GM12875 (cell line): ENCODE measurements around the gene PIAS2.

Source experiments
- H3K4me3 ChIP-seq: one replicate; pipeline ENCODE4 v1.5.1; 2011; ENCODE audit warnings: low read depth, low read length, control low read depth
- TF ChIP-seq, protein P1 (sequence below): IDR thresholded peaks from 2 replicates; pipeline ENCODE4 v1.5.1; 2011; ENCODE audit warnings: low read depth, mild to moderate bottlenecking, control low read depth, inconsistent platforms, low read length, moderate library complexity, borderline replicate concordance; ENCODE audit not compliant: insufficient read depth

The PIAS2 gene

GRCh38 chr18:46830633-46831032 is 86.7 kb downstream of the PIAS2 start:
- TF ChIP-seq, protein P1, sequence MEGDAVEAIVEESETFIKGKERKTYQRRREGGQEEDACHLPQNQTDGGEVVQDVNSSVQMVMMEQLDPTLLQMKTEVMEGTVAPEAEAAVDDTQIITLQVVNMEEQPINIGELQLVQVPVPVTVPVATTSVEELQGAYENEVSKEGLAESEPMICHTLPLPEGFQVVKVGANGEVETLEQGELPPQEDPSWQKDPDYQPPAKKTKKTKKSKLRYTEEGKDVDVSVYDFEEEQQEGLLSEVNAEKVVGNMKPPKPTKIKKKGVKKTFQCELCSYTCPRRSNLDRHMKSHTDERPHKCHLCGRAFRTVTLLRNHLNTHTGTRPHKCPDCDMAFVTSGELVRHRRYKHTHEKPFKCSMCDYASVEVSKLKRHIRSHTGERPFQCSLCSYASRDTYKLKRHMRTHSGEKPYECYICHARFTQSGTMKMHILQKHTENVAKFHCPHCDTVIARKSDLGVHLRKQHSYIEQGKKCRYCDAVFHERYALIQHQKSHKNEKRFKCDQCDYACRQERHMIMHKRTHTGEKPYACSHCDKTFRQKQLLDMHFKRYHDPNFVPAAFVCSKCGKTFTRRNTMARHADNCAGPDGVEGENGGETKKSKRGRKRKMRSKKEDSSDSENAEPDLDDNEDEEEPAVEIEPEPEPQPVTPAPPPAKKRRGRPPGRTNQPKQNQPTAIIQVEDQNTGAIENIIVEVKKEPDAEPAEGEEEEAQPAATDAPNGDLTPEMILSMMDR = no peak

GRCh38 chr18:46829947-46830346 is 87.4 kb downstream of the PIAS2 start:
- TF ChIP-seq, protein P1 = no peak
- no peak overlapping the region for H3K4me3 ChIP-seq

More at GRCh38 chr18:46830633-46831032, 86.7 kb downstream of the PIAS2 start:
- no peak overlapping the region for H3K4me3 ChIP-seq

DNA sequence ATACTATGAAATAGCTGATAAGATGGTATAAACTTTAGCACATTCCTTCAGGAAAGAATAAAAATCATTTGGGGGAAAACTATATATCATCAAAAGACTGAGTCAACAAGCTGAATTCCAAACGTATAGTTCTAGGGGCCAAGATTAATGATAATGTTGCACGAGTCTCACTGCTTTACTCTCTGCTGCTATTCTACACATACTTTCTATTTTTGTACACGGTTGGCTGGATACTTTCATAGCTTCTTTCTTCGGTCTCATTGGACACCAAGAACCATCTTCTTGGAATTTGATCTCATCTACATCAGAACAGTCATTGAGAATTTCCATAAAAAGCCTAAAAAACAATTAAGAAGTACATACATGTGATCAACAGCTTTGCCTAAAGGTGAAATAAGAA is 87.8 kb downstream of the PIAS2 start:
- TF ChIP-seq, protein P1 = no peak
- no peak overlapping the region for H3K4me3 ChIP-seq

DNA sequence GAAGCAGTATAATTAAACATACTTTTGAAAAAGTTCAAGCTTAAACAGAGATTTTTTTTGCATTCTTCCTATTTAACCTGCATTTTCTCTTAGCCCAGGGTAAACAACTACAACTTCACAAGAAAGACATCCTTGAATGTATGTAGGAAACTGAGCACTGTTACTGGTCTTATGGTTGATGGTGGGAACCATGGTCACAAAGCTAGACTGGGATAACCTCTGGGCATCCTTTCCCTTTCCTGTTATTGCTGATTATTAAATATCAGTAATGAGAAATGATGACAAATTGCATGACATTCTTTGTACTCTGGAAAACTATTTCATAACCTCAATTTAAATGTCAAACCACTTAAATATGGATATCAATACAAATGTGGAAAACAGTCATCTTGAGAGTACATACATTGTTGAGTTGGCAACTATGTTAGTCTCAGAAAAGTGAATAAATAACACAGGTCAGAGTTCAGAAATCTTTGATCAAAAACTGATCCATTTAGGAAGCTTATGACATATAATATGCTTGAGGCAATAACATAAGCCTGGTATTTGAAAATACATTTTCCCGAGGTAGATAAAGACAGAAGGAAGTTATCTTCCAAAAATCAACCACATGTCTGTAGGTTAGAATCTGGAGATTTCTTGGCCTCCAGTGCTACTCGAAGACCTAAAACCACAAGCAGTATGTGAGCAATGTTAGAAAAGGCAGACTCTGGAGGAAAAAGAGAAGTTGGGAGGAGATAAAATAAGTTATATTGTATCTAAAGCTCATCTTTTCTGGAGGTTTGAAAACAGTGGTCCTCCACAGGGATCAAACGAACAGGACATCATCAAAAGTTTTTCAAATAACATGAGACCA is 95.2 kb downstream of the PIAS2 start:
- no peak overlapping the region for H3K4me3 ChIP-seq
- TF ChIP-seq, protein P1 = no peak

DNA sequence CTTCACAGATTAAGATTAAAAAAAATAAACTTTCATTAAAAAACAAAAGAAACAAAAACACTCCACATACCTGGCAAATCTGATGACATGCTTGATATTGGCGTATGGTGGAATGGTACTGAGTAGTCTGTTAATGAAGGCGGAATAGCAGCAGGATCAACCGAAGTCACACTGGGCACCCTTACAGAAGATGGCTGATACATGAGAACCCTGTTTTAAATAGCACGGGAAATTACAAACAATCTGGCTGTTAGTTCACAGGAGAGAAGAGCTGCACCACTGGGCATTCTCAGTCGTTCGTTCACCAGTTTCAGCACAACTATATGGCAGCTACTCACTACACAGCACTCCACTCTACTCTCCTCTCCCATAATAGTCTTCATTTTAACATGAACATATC is 96.4 kb downstream of the PIAS2 start:
- TF ChIP-seq, protein P1 = no peak
- no peak overlapping the region for H3K4me3 ChIP-seq

DNA sequence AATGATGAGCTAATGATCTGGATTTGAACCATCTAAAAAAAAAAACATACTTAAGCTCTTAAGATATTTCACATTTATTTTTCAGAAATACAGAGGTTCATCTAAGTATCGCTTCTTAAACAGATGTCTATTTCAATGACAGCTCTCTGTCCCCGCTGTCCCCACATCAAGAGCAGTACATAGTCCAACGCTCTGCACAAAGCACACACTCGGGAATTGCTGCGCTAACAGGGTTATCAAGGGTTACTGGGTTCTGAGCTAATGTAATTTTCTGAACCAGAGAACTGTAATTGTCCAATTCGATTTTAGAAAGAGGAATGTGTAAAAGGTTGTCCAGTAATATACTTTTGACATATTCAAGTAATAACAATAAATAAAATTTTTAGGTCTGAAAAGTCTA is 101.6 kb downstream of the PIAS2 start:
- TF ChIP-seq, protein P1 = no peak
- no peak overlapping the region for H3K4me3 ChIP-seq

DNA sequence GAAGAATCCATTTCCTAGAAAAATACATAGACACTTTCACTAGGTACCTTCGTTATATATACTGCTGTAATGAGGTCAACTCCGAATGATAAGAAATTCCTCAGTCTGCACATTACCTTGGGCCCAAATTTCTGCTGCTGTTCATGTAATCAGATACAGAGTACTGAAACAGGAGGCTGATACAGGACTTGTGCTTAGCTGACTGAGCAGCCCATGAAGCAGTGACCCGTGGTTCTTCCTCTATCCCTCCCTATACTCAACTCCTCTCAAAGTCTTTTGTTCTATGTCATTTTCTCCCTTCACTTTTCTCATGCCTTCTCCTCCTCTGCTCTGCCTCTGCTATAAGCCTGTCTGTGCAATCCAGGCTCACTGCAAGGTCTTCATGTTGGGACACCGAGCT is 102.9 kb downstream of the PIAS2 start:
- H3K4me3 ChIP-seq = no peak overlapping the region
- TF ChIP-seq, protein P1 = no peak
